Cardiac muscle cell (in vitro differentiated cells and primary cell): ENCODE measurements around the gene SNX24. TPM values are rescaled to one million over a fixed set of nuclear protein-coding genes. Genes with fewer than 3 reads are reported as not detected.
A peak's percentile ranks its signal among the peaks of the same experiment; 100 is the strongest.

Source experiments
- DNase-seq, 2 donors: peaks; one replicate each; pipeline versions ENCODE4 v3.0.0 to v3.0.0-alpha.2; 2010 to 2017; ENCODE audit warnings: low read depth in 1 of 2, low spot score in 1 of 2
- H3K27ac ChIP-seq: fragments of 200-600 bp; sonication (generic); 2 replicates; pipeline ENCODE4 v1.5.1; 2016
- H3K27me3 ChIP-seq: fragments of 200-600 bp; sonication (generic); 2 replicates; pipeline ENCODE4 v1.6.0; 2016; ENCODE audit warnings: control low read depth
- H3K36me3 ChIP-seq: fragments of 200-600 bp; sonication (generic); 2 replicates; pipeline ENCODE4 v1.5.1; 2016; ENCODE audit warnings: control low read depth
- H3K4me1 ChIP-seq: fragments of 200-600 bp; sonication (generic); 2 replicates; pipeline ENCODE4 v1.8.1; 2017; ENCODE audit warnings: low read depth, mild to moderate bottlenecking, mixed run types
- H3K4me3 ChIP-seq: fragments of 200-600 bp; sonication (generic); 2 replicates; pipeline ENCODE4 v1.5.1; 2016; ENCODE audit warnings: mild to moderate bottlenecking
- H3K9me3 ChIP-seq: fragments of 200-600 bp; sonication (generic); 2 replicates; pipeline ENCODE4 v1.5.1; 2017; ENCODE audit warnings: low read depth, mild to moderate bottlenecking, control low read depth
- polyA plus RNA-seq: library from polyadenylated mRNA; unstranded; fragments of >200 nt; fragmentation: Nextera tagmentation; extraction: Ambion mirVana; gene quantifications from 2 replicates; pipeline ENCODE4 v1.2.1, GENCODE V29; 2016
- total RNA-seq: library from RNA; depleted of rRNA; stranded (reverse); fragments of >200 nt; gene quantifications from 2 replicates; pipeline ENCODE4 v1.2.3, GENCODE V29; 2016
- TF ChIP-seq, protein P1 (sequence below): IDR thresholded peaks from 2 replicates; pipeline ENCODE4 v1.5.1; 2012; ENCODE audit warnings: low read depth, mild to moderate bottlenecking, low read length

The SNX24 gene
- total and polyA plus RNA-seq, 2 experiments from 2014 or later: 13.4 to 26.5 TPM

DNA sequence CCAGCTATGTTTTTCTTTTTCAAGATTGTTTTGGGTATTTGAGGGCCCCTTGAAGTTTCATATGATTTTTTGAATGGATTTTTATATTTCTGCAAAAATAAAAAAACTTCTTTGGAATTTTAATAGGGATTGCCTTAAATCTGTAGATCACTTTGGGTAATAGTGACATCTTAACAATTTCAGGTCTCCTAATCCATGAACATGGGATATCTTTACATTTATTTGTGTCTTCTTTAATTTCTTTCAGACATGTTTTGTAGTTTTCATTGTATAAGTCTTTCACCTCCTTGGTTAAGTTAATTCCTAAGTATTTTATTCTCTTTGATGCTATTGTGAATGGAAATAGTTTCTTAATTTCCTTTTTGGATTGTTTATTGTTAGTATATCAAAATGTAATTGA lies 112.0 kb downstream of the SNX24 start:
- Histone ChIP-seq H3K27me3 (no peaks in the 10 kb centered on the region), H3K9me3 (no peaks in the 10 kb centered on the region), H3K36me3 (no peaks in the 10 kb centered on the region), H3K27ac (no peak overlapping the region), H3K4me3 (no peak overlapping the region), H3K4me1 (no peaks in the 10 kb centered on the region)
- TF ChIP-seq, protein P1, sequence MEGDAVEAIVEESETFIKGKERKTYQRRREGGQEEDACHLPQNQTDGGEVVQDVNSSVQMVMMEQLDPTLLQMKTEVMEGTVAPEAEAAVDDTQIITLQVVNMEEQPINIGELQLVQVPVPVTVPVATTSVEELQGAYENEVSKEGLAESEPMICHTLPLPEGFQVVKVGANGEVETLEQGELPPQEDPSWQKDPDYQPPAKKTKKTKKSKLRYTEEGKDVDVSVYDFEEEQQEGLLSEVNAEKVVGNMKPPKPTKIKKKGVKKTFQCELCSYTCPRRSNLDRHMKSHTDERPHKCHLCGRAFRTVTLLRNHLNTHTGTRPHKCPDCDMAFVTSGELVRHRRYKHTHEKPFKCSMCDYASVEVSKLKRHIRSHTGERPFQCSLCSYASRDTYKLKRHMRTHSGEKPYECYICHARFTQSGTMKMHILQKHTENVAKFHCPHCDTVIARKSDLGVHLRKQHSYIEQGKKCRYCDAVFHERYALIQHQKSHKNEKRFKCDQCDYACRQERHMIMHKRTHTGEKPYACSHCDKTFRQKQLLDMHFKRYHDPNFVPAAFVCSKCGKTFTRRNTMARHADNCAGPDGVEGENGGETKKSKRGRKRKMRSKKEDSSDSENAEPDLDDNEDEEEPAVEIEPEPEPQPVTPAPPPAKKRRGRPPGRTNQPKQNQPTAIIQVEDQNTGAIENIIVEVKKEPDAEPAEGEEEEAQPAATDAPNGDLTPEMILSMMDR: no peak
- no peak for DNase-seq

- TF ChIP-seq, protein P1: no peak
- Histone ChIP-seq H3K27ac (no peak overlapping the region), H3K36me3 (no peaks in the 10 kb centered on the region), H3K27me3 (no peaks in the 10 kb centered on the region), H3K4me1 (peaks cover 1% of the 10 kb centered on the region), H3K9me3 (no peaks in the 10 kb centered on the region), H3K4me3 (no peak overlapping the region)
- no peak for DNase-seq
Measured at GRCh38 chr5:122959740-122960445, 114.5 kb downstream of the SNX24 start.

DNA sequence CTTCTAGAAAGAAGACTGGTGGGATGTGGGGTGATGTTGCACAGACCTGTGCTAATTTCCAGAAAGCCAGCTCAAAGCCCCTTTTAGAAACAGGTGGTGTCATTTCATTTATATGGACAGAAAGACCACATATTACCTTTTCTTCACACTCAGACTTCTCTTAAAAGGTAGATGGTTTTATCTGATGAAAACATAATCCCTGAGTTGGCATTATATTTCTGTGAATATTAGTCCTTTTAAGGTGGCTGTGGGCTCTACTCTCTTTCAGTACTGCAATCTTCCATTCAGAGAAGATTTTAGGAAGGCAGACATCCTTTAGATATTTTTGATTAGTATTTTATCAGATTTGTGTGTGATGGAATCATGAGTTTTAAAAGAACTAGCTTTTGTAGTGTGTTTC lies 117.9 kb downstream of the SNX24 start:
- no peak overlapping the region for H3K4me3 ChIP-seq
- DNase-seq: no peak
- peaks cover 3% of the 10 kb centered on the region for H3K4me1 ChIP-seq
- no peaks in the 10 kb centered on the region for H3K36me3 ChIP-seq
- no peaks in the 10 kb centered on the region for H3K9me3 ChIP-seq
- no peaks in the 10 kb centered on the region for H3K27me3 ChIP-seq
- H3K27ac ChIP-seq: no peak overlapping the region
- TF ChIP-seq, protein P1: no peak

DNA sequence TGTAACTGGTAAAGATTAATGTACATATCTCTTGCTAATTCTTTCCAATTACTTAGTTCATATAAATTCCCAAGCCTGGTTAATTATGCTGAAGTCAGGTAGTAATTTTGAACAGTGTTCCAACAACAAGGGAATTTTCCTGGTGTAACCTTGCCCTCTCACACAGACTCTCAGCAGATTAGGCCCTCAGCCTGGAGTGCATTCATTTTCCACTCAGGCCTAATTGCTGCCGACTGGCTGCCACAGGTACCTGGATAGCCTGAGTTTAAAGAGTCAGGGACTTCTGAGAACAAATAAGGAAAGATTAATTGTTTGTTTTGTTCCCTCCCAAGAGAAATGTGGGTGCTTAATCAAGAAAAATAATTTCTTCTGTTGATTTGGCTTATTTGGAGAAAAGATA lies 119.7 kb downstream of the SNX24 start:
- Histone ChIP-seq H3K36me3 (no peaks in the 10 kb centered on the region), H3K9me3 (no peaks in the 10 kb centered on the region), H3K27me3 (no peaks in the 10 kb centered on the region), H3K4me3 (no peak overlapping the region), H3K27ac (peak overlapping the region; percentile 31), H3K4me1 (peaks cover 3% of the 10 kb centered on the region)
- DNase-seq: peak in 1 of 2 donors; percentile 59
- TF ChIP-seq, protein P1: no peak

GRCh38 chr5:122967085-122967484 lies 121.7 kb downstream of the SNX24 start:
- Histone ChIP-seq H3K4me1 (peaks cover 3% of the 10 kb centered on the region), H3K27ac (no peak overlapping the region), H3K36me3 (no peaks in the 10 kb centered on the region), H3K9me3 (no peaks in the 10 kb centered on the region), H3K4me3 (no peak overlapping the region), H3K27me3 (no peaks in the 10 kb centered on the region)
- TF ChIP-seq, protein P1: no peak
- DNase-seq: no peak
